HepG2 (cell line): Measurements from ENCODE around the gene PHF2. TPM values are rescaled to one million over a fixed set of nuclear protein-coding genes. Genes with fewer than 3 reads are reported as not detected.
A peak's percentile ranks its signal among the peaks of the same experiment; 100 is the strongest.

ENCODE experiments used
- CHCHD3 ChIP-seq: sonication (generic); formaldehyde crosslinking; IDR thresholded peaks from 2 replicates; pipeline ENCODE4 v1.8.0; 2022; ENCODE audit warnings: mild to moderate bottlenecking, missing genetic modification reagents, moderate library complexity
- FOSL2 ChIP-seq: sonication (generic); formaldehyde crosslinking; IDR thresholded peaks from 2 replicates; pipeline ENCODE4 v1.4.0; 2020; ENCODE audit warnings: missing genetic modification reagents
- GATAD2A ChIP-seq: IDR thresholded peaks from 2 replicates; pipeline ENCODE4 v1.6.1; 2016
- HMGA1 ChIP-seq: sonication (generic); formaldehyde crosslinking; conservative IDR thresholded peaks from 2 replicates; pipeline ENCODE4 v1.4.0; 2020; ENCODE audit warnings: missing genetic modification reagents
- HMGXB3 ChIP-seq: sonication (generic); formaldehyde crosslinking; IDR thresholded peaks from 2 replicates; pipeline ENCODE4 v1.4.0; 2020; ENCODE audit warnings: missing genetic modification reagents, borderline replicate concordance
- HNRNPUL1 ChIP-seq: fragments of 200-400 bp; formaldehyde crosslinking; IDR thresholded peaks from 2 replicates; pipeline ENCODE4 v1.6.1; 2017; ENCODE audit warnings: low read depth, mild to moderate bottlenecking, low read length, moderate library complexity
- KDM1A ChIP-seq: IDR thresholded peaks from 2 replicates; pipeline ENCODE4 v1.6.1; 2016; ENCODE audit warnings: missing compliant biosample characterization
- KMT2A ChIP-seq: sonication (generic); formaldehyde crosslinking; IDR thresholded peaks from 2 replicates; pipeline ENCODE4 v1.4.0; 2020; ENCODE audit warnings: missing genetic modification reagents
- MBD4 ChIP-seq: IDR thresholded peaks from 2 replicates; pipeline ENCODE4 v1.6.1; 2012; ENCODE audit warnings: low read length, inconsistent platforms, borderline replicate concordance
- PCBP2 ChIP-seq: fragments of 200-400 bp; formaldehyde crosslinking; optimal IDR thresholded peaks from 2 replicates; pipeline ENCODE3; 2018; ENCODE audit warnings: low read length, low read depth; ENCODE audit not compliant: poor library complexity, severe bottlenecking
- ZGPAT ChIP-seq: IDR thresholded peaks from 2 replicates; pipeline ENCODE4 v1.6.1; 2016; ENCODE audit warnings: mild to moderate bottlenecking
- ZNF441 ChIP-seq: sonication (generic); formaldehyde crosslinking; IDR thresholded peaks from 2 replicates; pipeline ENCODE4 v1.7.0; 2021; ENCODE audit warnings: missing genetic modification reagents, borderline replicate concordance
- ZNF7 ChIP-seq: IDR thresholded peaks from 2 replicates; pipeline ENCODE4 v1.6.1; 2016; ENCODE audit warnings: missing biosample characterization, missing genetic modification reagents
- ZNF761 ChIP-seq: sonication (generic); formaldehyde crosslinking; conservative IDR thresholded peaks from 2 replicates; pipeline ENCODE4 v1.4.0; 2020; ENCODE audit warnings: mild to moderate bottlenecking, missing genetic modification reagents
- ZNF816 ChIP-seq: sonication (generic); formaldehyde crosslinking; IDR thresholded peaks from 2 replicates; pipeline ENCODE4 v1.8.0; 2022; ENCODE audit warnings: missing genetic modification reagents, mild to moderate bottlenecking, borderline replicate concordance
- polyA plus RNA-seq, 8 experiments: library from polyadenylated mRNA; depleted of rRNA in 3 of 8; stranded (reverse) in 7 of 8; unstranded in 1 of 8; fragments of >200 nt; fragmentation: Illumina TruSeq in 4 of 8; extraction: Trizol in 4 of 8; gene quantifications; 2 replicates each; pipeline versions ENCODE4 v1.2.1 to v1.2.3, GENCODE V29; 2011 to 2016; ENCODE audit warnings: low read depth in 4 of 8, missing spikeins in 1 of 8, mixed read lengths in 1 of 8; ENCODE audit not compliant: insufficient read depth in 1 of 8
- total RNA-seq, 5 experiments: library from RNA; depleted of rRNA; stranded (reverse); fragments of >200 nt; fragmentation: Illumina TruSeq; extraction: Trizol; gene quantifications; 2 replicates each; pipeline ENCODE4 v1.2.3, GENCODE V29; 2016; ENCODE audit warnings: low read depth in 1 of 5
- TF ChIP-seq, protein P1 (sequence below): sonication (generic); formaldehyde crosslinking; IDR thresholded peaks from 2 replicates; pipeline ENCODE4 v1.4.0; 2020; ENCODE audit warnings: mild to moderate bottlenecking, missing genetic modification reagents
- TF ChIP-seq, protein P2 (sequence below): sonication (generic); formaldehyde crosslinking; IDR thresholded peaks from 2 replicates; pipeline ENCODE4 v1.4.0; 2020; ENCODE audit warnings: mild to moderate bottlenecking, missing genetic modification reagents
- TF ChIP-seq, protein P3 (sequence below): sonication (generic); formaldehyde crosslinking; conservative IDR thresholded peaks from 2 replicates; pipeline ENCODE4 v1.4.0; 2020; ENCODE audit warnings: mild to moderate bottlenecking, missing genetic modification reagents, moderate library complexity

Gene PHF2
- total and polyA plus RNA-seq, 2 of the 13 experiments (the other 11 are each of a cell fraction or from before 2014, with no cell fraction given): 6.6 to 9.1 TPM

GRCh38 chr9:93592643-93593021, 16.2 kb downstream of the PHF2 start (continued):
- TF ChIP-seq ZNF7 (CRISPR knock-in tag): no peak
- TF ChIP-seq HNRNPUL1: no peak
- TF ChIP-seq, protein P1, sequence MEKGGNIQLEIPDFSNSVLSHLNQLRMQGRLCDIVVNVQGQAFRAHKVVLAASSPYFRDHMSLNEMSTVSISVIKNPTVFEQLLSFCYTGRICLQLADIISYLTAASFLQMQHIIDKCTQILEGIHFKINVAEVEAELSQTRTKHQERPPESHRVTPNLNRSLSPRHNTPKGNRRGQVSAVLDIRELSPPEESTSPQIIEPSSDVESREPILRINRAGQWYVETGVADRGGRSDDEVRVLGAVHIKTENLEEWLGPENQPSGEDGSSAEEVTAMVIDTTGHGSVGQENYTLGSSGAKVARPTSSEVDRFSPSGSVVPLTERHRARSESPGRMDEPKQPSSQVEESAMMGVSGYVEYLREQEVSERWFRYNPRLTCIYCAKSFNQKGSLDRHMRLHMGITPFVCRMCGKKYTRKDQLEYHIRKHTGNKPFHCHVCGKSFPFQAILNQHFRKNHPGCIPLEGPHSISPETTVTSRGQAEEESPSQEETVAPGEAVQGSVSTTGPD (CRISPR knock-in tag): no peak
- TF ChIP-seq ZNF441 (CRISPR knock-in tag): no peak
- 0 out of 2 replicates have a peak, but pooled peaks have one; percentile 25 for TF ChIP-seq GATAD2A (CRISPR knock-in tag)
- no peak for TF ChIP-seq CHCHD3 (CRISPR knock-in tag)
- no peak for TF ChIP-seq ZNF816 (CRISPR knock-in tag)
- TF ChIP-seq HMGA1 (CRISPR knock-in tag): no peak
- TF ChIP-seq, protein P2, sequence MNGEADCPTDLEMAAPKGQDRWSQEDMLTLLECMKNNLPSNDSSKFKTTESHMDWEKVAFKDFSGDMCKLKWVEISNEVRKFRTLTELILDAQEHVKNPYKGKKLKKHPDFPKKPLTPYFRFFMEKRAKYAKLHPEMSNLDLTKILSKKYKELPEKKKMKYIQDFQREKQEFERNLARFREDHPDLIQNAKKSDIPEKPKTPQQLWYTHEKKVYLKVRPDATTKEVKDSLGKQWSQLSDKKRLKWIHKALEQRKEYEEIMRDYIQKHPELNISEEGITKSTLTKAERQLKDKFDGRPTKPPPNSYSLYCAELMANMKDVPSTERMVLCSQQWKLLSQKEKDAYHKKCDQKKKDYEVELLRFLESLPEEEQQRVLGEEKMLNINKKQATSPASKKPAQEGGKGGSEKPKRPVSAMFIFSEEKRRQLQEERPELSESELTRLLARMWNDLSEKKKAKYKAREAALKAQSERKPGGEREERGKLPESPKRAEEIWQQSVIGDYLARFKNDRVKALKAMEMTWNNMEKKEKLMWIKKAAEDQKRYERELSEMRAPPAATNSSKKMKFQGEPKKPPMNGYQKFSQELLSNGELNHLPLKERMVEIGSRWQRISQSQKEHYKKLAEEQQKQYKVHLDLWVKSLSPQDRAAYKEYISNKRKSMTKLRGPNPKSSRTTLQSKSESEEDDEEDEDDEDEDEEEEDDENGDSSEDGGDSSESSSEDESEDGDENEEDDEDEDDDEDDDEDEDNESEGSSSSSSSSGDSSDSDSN: no peak
- no peak for TF ChIP-seq HMGXB3
- TF ChIP-seq MBD4: no peak
- TF ChIP-seq PCBP2: no peak
- no peak for TF ChIP-seq KMT2A (CRISPR knock-in tag)
- no peak for TF ChIP-seq FOSL2 (CRISPR knock-in tag)
- TF ChIP-seq, protein P3, sequence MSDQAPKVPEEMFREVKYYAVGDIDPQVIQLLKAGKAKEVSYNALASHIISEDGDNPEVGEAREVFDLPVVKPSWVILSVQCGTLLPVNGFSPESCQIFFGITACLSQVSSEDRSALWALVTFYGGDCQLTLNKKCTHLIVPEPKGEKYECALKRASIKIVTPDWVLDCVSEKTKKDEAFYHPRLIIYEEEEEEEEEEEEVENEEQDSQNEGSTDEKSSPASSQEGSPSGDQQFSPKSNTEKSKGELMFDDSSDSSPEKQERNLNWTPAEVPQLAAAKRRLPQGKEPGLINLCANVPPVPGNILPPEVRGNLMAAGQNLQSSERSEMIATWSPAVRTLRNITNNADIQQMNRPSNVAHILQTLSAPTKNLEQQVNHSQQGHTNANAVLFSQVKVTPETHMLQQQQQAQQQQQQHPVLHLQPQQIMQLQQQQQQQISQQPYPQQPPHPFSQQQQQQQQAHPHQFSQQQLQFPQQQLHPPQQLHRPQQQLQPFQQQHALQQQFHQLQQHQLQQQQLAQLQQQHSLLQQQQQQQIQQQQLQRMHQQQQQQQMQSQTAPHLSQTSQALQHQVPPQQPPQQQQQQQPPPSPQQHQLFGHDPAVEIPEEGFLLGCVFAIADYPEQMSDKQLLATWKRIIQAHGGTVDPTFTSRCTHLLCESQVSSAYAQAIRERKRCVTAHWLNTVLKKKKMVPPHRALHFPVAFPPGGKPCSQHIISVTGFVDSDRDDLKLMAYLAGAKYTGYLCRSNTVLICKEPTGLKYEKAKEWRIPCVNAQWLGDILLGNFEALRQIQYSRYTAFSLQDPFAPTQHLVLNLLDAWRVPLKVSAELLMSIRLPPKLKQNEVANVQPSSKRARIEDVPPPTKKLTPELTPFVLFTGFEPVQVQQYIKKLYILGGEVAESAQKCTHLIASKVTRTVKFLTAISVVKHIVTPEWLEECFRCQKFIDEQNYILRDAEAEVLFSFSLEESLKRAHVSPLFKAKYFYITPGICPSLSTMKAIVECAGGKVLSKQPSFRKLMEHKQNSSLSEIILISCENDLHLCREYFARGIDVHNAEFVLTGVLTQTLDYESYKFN: peak; percentile 19; the same call in 1 of the 2 replicates
- TF ChIP-seq KDM1A (CRISPR knock-in tag): peak; percentile 22; the same call in 1 of the 2 replicates
- no peak for TF ChIP-seq ZGPAT (CRISPR knock-in tag)
- no peak for TF ChIP-seq ZNF761 (CRISPR knock-in tag)
